NCI-H1436 treated with DMSO at 0.1 percent for 48 hours (cell line): ENCODE results near the gene RSPO3.
"Not testable (repeated sequence)": the region's sequence is repeated elsewhere in the genome, so short reads cannot be mapped to it uniquely, and the experiment has no call there.

Source experiments
- DNase-seq: peaks from one replicate; lab custom pipeline; 2025; lab: John Stamatoyannopoulos, UW

RSPO3 gene, protein sequence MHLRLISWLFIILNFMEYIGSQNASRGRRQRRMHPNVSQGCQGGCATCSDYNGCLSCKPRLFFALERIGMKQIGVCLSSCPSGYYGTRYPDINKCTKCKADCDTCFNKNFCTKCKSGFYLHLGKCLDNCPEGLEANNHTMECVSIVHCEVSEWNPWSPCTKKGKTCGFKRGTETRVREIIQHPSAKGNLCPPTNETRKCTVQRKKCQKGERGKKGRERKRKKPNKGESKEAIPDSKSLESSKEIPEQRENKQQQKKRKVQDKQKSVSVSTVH

GRCh38 chr6:127118298-127119101, at the start of gene RSPO3:
Gene RSPO3 (plus strand): TSS chr6:127118671. CDS start chr6:127119193, 522 bp downstream.
- no peak for DNase-seq

DNA sequence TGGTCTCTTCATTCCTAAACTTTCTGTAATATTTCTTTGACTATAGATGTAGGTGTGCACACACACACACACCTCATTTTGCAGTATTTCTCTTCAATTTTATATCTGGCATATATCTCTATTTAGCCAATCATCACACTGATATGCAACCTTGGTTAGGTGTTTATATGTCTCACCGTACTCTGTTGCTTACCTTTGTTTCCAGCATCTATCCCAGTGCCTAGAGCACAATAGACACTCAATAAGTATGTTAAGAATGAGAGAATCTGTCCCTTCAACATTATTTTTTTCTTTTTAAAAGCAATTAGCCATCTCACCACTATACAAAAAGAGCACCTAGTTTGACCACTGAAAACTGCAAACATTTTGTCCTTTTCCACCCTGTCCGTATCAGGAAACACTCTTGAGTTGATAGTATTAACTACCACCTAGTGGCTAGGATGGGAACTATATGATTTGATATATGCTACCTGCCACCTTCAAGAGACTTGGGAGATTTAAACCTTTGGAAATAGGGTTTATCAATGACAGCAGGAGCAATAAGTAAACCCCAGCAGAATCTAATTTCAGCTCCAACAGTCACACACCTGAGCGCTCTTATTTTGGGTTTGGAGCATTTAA, 48.7 kb upstream of the RSPO3 start:
- no peak for DNase-seq

- DNase-seq: no peak
These were observed 45.2 kb upstream of the RSPO3 start for GRCh38 chr6:127073222-127073621.

DNA sequence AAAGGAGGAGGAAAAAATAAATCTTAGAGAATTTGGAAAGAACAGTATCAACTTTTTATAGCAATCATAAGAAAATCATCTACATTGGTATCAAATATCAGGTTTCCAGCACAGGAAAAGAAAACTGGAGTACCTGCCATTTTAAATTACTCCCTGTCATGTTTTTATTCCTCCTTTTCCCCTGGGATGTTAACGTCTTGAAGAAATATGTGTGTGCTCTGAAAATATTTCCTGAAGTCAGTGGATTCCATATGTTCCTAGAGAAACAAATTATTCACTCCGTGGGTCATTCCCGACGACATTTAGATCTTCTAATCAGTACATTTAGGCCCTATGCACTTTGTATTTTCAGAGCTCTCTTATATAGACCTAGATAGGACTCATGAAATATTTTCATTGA, 42.0 kb upstream of the RSPO3 start:
- DNase-seq: no peak

- no peak for DNase-seq
These were observed 40.6 kb upstream of the RSPO3 start for GRCh38 chr6:127077886-127078285.

DNA sequence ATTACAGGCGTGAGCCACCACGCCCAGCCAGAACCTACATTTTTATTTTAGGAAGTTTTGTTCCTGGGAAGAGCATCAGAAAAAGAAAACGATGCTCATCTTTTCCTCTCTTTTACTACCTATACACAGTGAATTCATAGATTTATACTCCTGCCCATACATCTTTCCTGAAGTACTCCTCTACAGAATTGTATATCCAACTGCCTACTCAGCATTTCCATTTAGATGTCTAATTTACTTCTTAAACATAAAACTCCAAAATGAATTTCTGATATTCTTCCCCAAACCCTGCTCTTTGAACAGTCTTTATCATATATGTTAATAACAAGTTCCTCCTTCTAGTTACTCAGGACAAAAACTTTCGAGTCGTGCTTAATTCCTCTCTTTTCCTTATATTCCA, 39.8 kb upstream of the RSPO3 start:
- no peak for DNase-seq

- no peak for DNase-seq
These were observed 38.8 kb upstream of the RSPO3 start for GRCh38 chr6:127079681-127080080.

- DNase-seq: no peak
These were observed 38.4 kb upstream of the RSPO3 start for GRCh38 chr6:127080081-127080480.

DNA sequence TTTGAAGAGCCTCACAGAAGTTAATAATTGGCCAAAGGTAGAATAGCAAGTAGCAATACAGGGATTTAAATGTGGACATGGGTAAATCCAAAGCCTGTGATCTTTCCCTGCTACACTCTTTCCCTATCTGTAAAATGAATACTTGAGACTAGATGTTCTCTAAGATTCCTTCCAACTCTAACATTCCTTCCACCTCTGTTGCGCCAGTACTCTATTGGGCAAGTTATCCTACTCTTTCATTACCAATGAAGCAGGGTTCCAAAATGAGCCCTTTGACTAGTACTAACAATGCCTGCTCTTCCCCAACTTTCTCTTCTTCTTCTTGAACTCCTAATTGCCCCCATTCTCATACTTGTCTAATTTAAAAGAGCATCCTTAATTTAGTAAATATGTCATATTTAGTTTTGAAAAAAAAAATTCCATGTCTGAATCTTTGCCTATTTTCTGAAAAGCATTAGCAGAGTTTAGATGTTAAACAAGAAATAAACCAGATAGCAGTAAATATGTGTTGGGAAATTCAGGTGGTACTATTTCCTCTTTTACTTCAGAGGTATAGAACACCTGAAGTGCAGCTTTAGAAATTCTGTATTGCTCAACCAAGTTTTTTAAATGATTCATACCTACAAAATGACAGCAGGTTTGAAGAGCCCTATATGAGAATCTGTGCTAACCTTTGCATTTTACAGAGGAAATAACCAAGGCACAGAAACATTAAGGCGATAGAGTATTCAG, 35.1 kb upstream of the RSPO3 start:
- no peak for DNase-seq

DNA sequence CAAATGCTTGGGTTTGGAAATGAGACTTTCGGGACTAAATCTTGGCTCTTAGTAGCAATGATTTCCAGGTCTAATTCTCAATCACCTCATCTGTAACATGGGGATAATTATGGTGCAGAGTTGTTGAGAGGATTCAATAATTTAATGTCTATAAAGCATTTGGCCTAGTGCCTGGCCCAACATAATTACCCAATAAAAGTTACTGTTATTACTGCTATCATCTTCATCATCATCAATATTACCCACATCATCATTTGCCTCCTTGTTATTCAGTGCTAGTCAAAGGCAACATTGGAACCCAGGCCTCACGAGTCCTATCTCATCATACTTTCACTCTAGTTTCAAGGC, 34.5 kb upstream of the RSPO3 start:
- no peak for DNase-seq

DNA sequence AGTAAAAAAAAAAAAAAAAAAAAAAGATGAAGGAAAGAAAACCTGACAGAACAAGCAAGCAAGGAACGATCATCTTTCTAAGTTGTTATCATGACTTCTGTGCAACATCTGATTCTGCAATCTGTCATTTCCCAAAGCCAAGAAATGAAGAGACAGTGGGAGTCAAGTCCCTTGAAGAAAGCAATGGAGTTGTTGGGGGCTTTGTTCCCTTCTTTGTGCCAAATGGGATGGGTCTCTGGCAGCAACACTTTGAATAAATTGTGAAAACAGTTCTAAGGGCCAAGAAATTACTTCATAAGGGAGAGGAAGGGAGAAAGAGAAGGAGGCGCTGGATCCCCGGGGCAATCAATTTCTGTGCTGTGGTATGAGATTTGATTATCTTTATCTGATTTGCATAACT, 33.3 kb upstream of the RSPO3 start:
- DNase-seq: no peak

DNA sequence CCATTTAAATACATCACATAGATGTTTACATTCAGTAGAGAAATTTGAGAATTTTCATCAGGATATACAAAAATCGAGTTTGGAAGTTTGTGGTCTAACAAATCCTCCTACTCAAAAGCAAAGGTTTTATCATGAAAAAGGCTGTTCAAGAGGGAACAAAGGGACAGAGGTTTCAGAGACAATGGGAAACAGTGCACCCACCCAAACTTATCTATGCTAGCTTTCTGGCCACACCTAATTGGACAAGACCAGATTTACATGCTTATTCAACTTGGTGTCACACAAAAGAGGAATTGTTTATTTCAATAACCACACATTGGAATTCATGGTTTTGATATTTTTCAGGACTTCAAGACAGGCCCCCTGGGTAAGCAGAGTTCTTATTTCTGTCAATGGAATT, 28.4 kb upstream of the RSPO3 start:
- DNase-seq: no peak

GRCh38 chr6:127092466-127092865, 26.0 kb upstream of the RSPO3 start:
- no peak for DNase-seq

- DNase-seq: no peak
These were observed 23.7 kb upstream of the RSPO3 start for GRCh38 chr6:127094791-127095190.

GRCh38 chr6:127096167-127096566, 22.3 kb upstream of the RSPO3 start:
- DNase-seq: no peak

GRCh38 chr6:127097442-127097841, 21.0 kb upstream of the RSPO3 start:
- not testable (repeated sequence) for DNase-seq

GRCh38 chr6:127100510-127101140, 17.8 kb upstream of the RSPO3 start:
- DNase-seq: no peak

GRCh38 chr6:127102299-127102698, 16.2 kb upstream of the RSPO3 start:
- no peak for DNase-seq

DNA sequence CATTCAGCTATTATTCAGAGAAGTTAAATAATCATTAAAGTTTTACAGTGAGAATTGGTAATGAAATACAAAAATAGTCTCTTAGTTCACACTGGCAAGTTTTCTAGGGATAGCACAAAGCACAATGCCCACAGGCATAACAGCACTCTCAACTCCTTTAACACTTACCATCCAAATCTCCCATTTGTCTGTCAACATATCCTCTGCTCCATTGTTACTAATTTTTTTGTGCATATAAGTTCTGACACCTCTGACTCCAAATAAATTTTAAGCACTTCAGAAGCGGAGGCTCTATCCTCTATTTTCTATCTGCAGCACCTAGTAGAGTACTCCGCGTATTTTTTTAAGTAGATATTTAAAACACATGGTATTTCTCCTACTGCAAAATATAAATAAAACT, 15.6 kb upstream of the RSPO3 start:
- DNase-seq: no peak

GRCh38 chr6:127103482-127103881, 15.0 kb upstream of the RSPO3 start:
- DNase-seq: no peak

DNA sequence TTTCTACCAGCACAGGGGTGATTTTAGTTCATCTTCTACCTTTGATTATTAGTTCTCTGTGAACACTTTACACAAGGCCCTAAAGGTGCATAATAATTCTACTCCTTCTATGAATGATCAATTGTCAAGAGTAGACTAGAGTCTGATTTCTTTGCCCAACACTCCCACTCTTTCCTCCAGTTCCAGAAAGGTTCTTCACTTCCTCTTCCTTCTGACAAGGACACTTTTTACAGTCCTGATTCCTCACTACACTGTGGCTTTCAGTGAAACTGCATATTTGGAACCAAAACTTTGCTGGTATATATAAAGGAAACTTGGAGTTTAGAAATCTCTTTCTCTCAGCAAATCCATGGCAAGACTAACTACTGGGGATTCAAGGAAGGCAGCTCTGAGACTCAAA, 10.6 kb upstream of the RSPO3 start:
- no peak for DNase-seq

- no peak for DNase-seq
These were observed 7.8 kb upstream of the RSPO3 start for GRCh38 chr6:127110712-127111111.
